IPS-15b (cell line): ENCODE measurements around the gene SLC66A3.

Experiments
- H3K27me3 ChIP-seq: one replicate; pipeline ENCODE4 v1.6.1; 2013; ENCODE audit warnings: low read length; ENCODE audit not compliant: control insufficient read depth, insufficient read depth
- H3K36me3 ChIP-seq: one replicate; pipeline ENCODE4 v1.6.1; 2013; ENCODE audit warnings: low read length; ENCODE audit not compliant: control insufficient read depth, insufficient read depth
- H3K4me1 ChIP-seq: one replicate; pipeline ENCODE4 v1.6.1; 2013; ENCODE audit warnings: mild to moderate bottlenecking, low read length; ENCODE audit not compliant: control insufficient read depth, insufficient read depth
- H3K4me3 ChIP-seq: one replicate; pipeline ENCODE4 v1.5.1; 2013; ENCODE audit warnings: low read depth, low read length
- H3K9ac ChIP-seq: one replicate; pipeline ENCODE4 v1.6.1; 2013; ENCODE audit warnings: low read depth, mild to moderate bottlenecking, low read length
- H3K9me3 ChIP-seq: one replicate; pipeline ENCODE4 v1.6.1; 2013; ENCODE audit warnings: mild to moderate bottlenecking, low read length; ENCODE audit not compliant: control insufficient read depth, insufficient read depth

SLC66A3 gene

DNA sequence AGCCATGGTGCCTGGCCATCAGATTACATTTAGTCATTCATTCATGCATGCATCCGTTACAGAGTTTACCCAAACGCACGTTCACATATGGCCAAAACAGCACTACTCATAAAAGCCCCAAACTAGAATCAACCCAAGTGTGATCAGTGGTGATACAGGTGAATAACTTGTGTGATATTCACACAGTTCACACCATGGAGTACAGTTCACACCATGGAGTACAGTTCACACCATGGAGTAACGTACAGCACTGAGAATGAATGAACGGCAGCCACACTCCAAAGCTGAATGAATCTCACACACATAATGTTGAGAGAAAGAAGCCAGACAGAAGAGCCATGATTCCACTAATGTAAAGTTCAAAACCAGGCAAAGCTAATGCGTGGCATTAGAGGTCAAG is 12.3 kb upstream of the SLC66A3 start:
- Histone ChIP-seq H3K27me3 (no peaks in the 10 kb centered on the region), H3K36me3 (no peaks in the 10 kb centered on the region), H3K4me1 (no peaks in the 10 kb centered on the region), H3K4me3 (no peak overlapping the region), H3K9me3 (no peaks in the 10 kb centered on the region), H3K9ac (no peak overlapping the region)

DNA sequence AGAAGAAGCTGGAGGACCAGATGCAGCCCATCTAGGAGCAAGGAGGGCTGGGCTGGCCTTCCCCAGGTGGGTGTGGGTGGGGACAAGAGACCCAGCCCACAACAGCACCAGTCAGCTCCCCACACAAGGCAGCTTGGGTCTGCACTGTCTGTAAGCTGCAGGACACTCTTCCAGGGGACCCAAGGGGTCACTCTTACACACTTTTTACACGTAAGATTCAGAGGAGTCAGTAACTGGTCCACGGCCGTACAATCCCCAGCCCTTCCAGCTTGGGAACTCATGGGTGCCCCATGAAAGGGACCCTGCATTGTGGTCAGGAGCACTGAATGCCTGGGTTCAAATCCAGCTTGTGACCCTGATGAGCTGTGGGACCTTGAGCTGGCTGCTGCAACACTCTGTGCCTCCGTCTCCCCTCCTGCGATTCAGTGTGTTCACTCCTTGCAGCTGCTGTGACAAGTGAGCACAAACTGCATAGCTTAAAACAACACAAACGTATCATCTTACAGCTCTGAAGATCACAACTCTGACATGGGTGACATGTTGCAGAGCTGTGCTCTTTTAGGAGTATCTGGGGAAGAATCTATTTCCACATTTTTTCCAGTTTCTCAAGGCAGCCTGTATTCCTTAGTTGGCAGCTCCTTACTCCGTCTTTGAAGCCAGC is 11.1 kb upstream of the SLC66A3 start:
- H3K9ac ChIP-seq: no peak overlapping the region
- no peaks in the 10 kb centered on the region for H3K4me1 ChIP-seq
- H3K9me3 ChIP-seq: no peaks in the 10 kb centered on the region
- H3K27me3 ChIP-seq: no peaks in the 10 kb centered on the region
- no peak overlapping the region for H3K4me3 ChIP-seq
- no peaks in the 10 kb centered on the region for H3K36me3 ChIP-seq

DNA sequence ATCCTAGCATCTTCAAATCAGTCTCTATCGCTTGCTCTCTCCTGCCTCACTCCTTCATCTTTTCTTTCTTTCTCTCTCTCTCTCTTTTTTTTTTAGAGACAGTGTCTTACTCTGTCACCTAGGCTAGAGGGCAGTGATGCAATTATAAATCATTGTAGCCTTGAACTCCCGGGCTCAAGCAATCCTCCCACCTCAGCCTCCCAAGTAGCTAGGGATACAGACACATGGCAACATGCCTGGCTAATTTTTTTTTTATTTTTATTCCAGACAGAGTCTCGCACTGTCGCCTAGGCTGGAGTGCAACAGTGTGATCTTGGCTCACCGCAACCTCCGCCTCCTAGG is 10.6 kb upstream of the SLC66A3 start:
- Histone ChIP-seq H3K9me3 (no peaks in the 10 kb centered on the region), H3K4me1 (no peaks in the 10 kb centered on the region), H3K27me3 (no peaks in the 10 kb centered on the region), H3K4me3 (no peak overlapping the region), H3K9ac (no peak overlapping the region), H3K36me3 (no peaks in the 10 kb centered on the region)

DNA sequence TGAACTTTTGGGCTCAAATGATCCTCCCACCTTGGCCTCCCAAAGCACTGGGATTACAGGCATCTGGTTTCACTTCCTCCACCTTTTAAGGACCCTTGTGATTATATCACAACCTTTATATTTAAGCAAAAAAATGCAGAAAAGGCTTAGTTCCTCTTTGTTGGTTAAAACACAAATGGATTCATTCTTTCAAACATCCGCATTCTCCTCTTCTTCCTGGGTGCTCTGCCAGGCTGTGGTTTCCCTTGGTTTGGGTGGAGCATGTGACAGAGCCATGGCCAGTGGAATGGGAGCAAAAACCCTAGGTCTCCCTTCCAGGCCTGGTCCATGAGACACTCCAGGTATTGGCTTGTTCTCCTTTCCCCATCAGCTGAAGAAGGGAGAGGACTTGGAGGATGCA is 9.9 kb upstream of the SLC66A3 start:
- Histone ChIP-seq H3K4me1 (no peaks in the 10 kb centered on the region), H3K9me3 (no peaks in the 10 kb centered on the region)

DNA sequence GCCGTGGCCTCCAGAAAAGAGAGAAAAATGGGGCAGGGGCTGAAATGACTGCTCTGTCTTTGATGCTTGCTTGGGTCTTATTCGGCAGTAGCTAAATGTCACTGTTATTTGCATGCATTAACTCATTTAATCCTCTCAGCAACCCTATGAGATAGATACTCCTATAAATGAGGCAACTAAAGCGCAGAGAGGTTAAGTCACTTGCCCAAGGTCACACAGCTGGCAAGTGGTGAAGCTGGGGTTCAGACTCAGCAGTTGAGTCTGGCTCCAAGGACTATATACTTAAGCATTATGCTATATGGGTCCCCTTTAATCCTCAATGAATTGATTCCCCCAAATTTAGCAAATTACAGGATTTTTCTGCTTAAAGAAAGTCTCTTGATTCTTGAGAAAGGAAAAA is 9.2 kb upstream of the SLC66A3 start:
- Histone ChIP-seq H3K27me3 (peaks cover 4% of the 10 kb centered on the region), H3K9ac (no peak overlapping the region), H3K9me3 (no peaks in the 10 kb centered on the region), H3K4me3 (no peak overlapping the region), H3K4me1 (no peaks in the 10 kb centered on the region), H3K36me3 (no peaks in the 10 kb centered on the region)

More for the DNA sequence above, 9.9 kb upstream of the SLC66A3 start:
- Histone ChIP-seq H3K36me3 (no peaks in the 10 kb centered on the region), H3K9ac (no peak overlapping the region), H3K4me3 (no peak overlapping the region), H3K27me3 (no peaks in the 10 kb centered on the region)

DNA sequence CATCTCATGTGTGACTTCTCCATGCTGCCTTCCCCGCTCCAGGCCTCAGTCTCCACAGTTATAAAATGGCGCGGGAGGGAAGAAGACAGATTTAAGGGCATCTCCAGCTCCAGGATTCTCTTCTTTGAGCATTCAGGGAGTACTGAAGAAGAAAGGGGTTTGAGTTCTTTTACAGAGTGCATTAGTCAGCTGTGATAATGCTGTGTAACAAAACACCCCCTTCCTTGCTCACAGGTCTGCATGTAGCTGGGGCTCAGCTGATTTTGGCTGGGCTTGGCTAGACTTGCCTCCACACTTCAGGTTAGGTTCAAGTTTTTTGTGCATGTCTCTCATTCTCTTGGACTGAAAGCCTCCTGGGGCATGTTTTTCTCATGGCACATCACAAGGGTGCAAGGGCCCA is 8.0 kb upstream of the SLC66A3 start:
- Histone ChIP-seq H3K36me3 (no peaks in the 10 kb centered on the region), H3K4me3 (no peak overlapping the region), H3K9ac (no peak overlapping the region), H3K4me1 (no peaks in the 10 kb centered on the region), H3K9me3 (no peaks in the 10 kb centered on the region), H3K27me3 (peaks cover 7% of the 10 kb centered on the region)

DNA sequence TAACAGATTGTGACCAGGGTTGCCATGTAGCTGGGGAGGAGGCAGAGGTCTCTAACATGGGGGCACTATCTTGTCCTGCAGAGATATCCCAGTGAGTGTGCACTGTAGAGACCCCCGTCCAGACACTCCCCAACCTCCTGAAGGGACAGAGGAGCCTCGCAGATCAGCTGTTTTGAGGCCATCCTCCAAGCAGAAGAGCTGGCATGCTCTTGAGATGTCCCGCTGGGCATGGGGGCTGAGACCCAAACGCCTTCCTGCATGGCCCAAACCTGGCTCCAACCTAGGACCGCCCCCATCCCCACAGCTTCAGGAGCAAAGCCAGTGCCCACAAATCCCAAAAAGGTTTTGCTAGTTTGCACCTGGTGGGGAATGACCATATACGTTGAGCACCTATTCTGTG is 2.7 kb upstream of the SLC66A3 start:
- Histone ChIP-seq H3K36me3 (no peaks in the 10 kb centered on the region), H3K27me3 (peaks cover 24% of the 10 kb centered on the region), H3K4me1 (peaks cover 4% of the 10 kb centered on the region), H3K9me3 (no peaks in the 10 kb centered on the region), H3K9ac (no peak overlapping the region), H3K4me3 (no peak overlapping the region)

DNA sequence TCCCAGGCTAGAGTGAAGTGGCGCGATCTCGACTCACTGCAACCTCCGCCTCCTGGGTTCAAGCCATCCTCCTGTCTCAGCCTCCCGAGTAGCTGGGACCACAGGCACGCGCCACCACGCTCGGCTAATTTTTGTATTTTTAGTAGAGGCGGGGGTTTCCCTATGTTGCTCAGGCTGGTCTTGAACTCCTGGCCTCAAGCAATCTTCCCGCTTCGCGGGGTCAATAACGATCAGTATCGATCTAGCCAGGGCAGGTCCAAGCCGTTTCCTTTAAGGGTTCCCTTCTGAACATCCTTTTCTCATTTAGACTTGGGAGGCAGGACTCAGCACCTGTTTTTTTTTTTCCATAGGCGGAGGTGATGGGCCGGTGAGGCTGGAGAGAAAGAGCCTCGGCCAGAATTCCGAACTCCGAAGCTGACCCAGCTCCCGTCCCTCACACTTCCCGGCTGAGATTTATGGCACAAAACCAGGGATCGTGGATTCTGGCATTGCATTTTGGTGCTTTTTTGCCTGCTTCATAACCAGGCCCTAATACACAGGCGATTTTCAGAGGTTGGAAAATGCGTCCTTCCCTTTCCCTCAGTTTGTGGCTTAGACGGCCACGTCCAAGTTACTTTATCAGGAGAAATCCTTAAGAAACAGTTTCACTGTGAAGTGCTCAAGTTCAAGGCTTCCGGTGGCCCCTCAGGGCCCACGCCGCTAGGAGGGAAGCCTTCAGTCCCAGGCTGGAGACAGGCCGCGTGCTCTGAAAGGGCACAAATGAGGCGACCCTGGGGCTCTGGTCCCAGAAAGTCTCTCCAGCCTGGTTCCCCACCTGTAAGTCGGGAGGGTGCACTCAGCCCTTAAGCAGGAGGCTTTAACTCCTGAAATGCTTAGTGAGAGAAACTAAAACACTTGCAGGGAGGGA is 998 bp upstream of the SLC66A3 start:
- Histone ChIP-seq H3K27me3 (peaks cover 24% of the 10 kb centered on the region), H3K9me3 (no peaks in the 10 kb centered on the region), H3K4me1 (peaks cover 4% of the 10 kb centered on the region), H3K9ac (peak overlapping the region; percentile 76), H3K36me3 (no peaks in the 10 kb centered on the region), H3K4me3 (peak overlapping the region; percentile 56)

DNA sequence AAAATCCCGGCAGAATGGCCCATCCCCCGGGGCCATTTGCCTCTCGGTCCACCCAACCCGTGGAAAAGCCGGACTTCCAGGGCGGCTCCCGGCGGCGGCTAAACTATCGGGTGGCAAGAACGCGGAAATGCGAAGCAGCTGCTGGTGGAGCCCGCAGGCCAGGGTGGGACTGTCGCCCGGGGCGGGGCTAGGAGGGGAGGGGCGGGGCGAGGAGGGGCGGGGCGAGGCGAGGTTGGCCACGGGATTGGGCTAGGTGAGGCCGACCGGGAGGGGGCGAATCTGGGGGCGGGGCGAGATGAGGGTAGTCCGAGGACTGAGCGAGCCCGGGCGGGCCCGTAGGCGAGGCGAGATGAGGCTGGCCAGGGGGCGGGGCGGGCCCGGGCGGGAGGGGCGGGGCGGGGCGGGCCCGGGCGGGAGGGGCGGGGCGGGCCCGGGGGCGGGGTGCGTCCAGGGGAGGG is 315 bp upstream of the SLC66A3 start:
- peak overlapping the region; percentile 76 for H3K9ac ChIP-seq
- peak overlapping the region; percentile 56 for H3K4me3 ChIP-seq

DNA sequence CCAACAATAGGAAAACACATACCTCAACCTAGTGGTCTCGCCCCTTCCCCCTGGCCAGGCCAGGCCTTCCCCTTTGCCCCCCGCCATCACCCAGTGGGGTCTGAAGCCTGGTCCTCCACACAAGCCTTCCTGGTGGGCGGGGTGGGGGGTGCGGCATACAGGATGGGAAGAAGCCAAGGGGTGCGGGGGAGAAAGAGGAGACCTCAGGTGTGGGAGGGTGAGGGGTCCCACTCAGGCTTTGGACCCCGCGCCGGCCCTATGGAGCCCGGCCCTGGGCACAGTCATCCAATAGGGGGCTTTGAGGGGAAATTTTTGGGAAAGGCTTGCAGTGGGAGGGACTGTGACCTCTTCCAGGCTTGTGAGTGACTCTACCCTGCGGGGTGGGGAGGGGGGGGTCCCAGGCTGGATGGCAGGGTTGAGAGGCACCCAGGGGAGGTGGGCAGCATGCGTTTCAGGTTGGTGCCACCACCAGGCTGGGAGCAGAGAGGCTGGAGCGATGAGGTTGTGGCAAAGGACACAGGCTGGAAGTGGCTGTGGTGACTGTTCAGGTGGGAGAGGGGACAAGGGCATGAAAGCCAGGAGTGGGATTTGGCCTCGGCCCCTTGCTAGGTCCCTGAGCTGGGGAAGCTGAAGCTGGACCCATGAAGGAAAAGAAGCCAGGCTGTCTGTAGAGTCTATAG is 1.3 kb downstream of the SLC66A3 start:
- no peak overlapping the region for H3K4me3 ChIP-seq
- no peaks in the 10 kb centered on the region for H3K9me3 ChIP-seq
- no peak overlapping the region for H3K9ac ChIP-seq
- H3K27me3 ChIP-seq: peaks cover 20% of the 10 kb centered on the region
- no peaks in the 10 kb centered on the region for H3K36me3 ChIP-seq
- H3K4me1 ChIP-seq: peaks cover 4% of the 10 kb centered on the region

More for the DNA sequence above, 315 bp upstream of the SLC66A3 start:
- Histone ChIP-seq H3K4me1 (peaks cover 4% of the 10 kb centered on the region), H3K36me3 (no peaks in the 10 kb centered on the region), H3K9me3 (no peaks in the 10 kb centered on the region), H3K27me3 (peaks cover 24% of the 10 kb centered on the region)

DNA sequence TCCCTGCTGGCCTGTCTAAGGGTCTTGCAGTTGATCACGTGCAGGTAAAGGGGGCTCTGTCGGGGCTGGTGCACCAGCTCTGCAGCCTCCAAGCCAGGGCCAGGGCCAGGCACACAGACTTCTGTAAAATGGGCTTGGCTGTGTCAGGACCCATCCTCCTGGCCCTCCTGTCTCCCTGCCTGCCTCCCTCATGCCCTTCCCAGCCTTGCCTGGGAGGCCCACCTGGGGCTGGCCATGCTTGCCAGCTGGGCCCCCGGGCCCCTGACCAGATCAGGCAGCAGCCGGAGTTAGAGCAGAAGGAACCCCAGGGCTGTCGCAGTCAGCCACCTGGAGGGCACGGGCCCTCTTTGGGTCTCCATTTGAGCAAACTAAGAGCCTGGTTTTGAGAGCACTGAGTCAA is 2.0 kb downstream of the SLC66A3 start:
- H3K4me3 ChIP-seq: no peak overlapping the region

More for the DNA sequence above, 2.0 kb downstream of the SLC66A3 start:
- Histone ChIP-seq H3K9me3 (no peaks in the 10 kb centered on the region), H3K27me3 (peaks cover 17% of the 10 kb centered on the region), H3K9ac (no peak overlapping the region), H3K4me1 (peaks cover 4% of the 10 kb centered on the region), H3K36me3 (no peaks in the 10 kb centered on the region)
